Adrenal gland (tissue), 5 donors: ENCODE measurements around the gene GOLPH3.
"Not testable (repeated sequence)": the region's sequence is repeated elsewhere in the genome, so short reads cannot be mapped to it uniquely, and the experiment has no call there.

ENCODE experiments used
- CTCF ChIP-seq, 6 experiments: fragments of 450-650 bp in 4 of 6; fragments of 200-600 bp in 2 of 6; sonication (generic) in 1 of 6; IDR thresholded peaks; 1 replicate in 5 of 6; 2 replicates in 1 of 6; pipeline versions ENCODE4 v1.5.1 to v1.8.0; 2016 to 2021; ENCODE audit warnings: antibody characterized with exemption in 6 of 6, mild to moderate bottlenecking in 2 of 6, moderate library complexity in 1 of 6
- POLR2A ChIP-seq, 2 donors: fragments of 450-650 bp; IDR thresholded peaks; one replicate each; pipeline ENCODE4 v1.6.1; 2017; ENCODE audit warnings: antibody characterized with exemption in 2 of 2, mild to moderate bottlenecking in 2 of 2, moderate library complexity in 1 of 2
- donor health status: DM: no; HTN: no; CAD: no.

GRCh38 chr5:32118922-32119321 lies 55.2 kb downstream of the GOLPH3 start:
- not testable (repeated sequence) for TF ChIP-seq CTCF, POLR2A (IDR thresholded peaks at IDR 0.05)
